Activated T-cell treated with anti-CD3 and anti-CD28 coated beads for 48 hours (primary cell): ENCODE results near the gene UBXN6.

ENCODE experiments used
- DNase-seq: peaks from one replicate; pipeline ENCODE4 v3.0.0-alpha.2; 2020; ENCODE audit warnings: low read depth

Gene UBXN6

DNA sequence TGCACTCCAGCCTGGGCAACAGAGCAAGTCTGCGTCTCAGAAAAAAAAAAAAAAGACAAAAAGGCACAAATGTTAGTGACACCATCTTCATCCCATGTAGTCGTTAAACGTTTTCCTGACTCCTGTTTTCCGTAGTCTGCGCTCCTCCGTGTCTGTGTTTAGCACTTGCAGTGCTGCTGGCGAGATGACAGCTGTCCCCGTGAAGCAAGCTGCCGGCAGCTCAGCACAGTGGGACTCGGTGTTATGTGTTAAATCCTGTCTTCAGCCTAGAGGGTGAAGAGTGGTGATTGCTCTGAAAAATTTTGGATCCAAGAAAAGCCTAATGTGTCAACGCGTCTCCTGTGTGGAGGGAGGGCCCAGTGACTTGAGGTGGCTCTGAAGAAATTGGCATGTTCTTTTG lies 18.4 kb downstream of the UBXN6 start:
- DNase-seq, result no peak

DNA sequence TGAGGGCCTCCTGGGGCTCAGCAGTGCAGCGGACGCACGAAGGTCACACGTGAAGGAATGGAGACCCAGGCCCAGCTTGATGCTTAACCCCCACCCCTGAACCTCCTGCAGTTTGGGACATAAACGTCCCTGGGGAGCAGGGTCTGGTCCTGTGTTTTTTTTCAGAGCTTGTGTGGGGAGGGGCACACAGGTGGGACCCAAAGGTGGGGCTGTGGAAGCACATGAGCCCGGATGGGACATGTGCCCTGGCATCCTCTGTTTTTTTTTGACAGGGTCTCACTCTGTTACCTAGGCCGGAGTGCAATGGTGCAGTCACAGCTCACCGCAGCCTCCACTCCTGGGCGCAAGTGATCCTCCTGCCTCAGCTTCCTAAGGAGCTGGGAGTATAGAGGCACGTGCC lies 20.5 kb downstream of the UBXN6 start:
- DNase-seq, result no peak

DNA sequence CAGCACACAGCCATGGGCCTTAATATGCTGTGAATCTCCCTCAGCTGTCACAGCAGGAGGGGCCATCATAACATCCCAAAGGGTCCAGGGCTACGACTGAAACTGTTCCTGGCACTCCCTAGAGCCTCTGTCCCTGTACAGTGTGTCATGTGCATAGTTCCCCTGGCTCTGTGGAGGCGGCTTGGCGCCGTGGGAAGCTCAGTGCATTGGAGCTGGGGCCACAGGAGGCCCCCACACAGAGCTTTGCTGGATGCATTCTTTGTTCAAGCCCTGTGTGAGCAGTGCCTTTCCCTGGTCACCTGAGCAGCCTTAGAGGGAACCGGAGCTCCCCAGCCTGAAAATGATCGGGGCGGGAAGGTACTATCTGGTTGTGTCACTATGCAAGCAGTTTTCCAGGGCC lies 21.4 kb downstream of the UBXN6 start:
- DNase-seq, result no peak

DNA sequence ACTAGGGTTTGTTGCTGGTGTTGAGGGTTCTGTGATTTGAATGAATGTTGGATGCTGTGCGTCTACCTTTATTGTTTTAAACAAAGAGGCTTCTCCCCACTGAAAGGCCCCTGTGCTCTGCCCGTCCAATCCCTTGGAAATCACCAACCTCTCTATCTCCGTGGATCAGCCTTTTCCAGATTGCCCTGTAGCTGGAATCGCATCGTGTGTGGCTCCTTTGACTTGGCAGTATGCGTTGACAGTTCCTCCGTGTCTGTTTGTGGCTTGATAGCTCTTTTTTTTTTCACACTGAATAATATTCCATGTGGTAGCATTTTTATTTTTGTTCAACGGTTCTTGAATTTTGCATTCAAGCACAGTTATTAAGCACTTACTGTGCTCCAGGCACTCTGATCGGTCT lies 23.2 kb downstream of the UBXN6 start:
- no peak for DNase-seq

DNA sequence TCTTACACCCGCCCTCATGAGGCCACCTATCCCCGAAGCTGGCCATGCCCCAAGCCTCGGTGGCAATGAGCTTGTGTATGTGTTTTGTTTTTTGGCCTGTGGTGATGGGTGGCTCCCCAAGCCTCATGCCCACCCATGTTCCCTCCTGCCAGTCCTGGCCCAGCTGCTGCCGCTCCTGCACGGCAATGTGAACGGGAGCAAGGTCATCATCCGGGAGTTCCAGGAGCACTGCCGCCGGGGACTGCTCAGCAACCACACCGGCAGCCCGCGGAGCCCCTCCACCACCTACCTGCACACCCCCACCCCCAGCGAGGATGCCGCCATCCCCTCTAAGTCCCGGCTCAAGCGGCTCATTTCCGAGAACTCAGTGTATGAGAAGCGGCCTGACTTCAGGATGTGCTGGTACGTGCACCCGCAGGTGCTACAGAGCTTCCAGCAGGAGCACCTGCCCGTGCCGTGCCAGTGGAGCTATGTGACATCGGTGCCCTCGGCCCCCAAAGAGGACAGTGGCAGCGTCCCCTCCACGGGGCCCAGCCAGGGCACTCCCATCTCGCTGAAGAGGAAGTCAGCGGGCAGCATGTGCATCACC lies 24.6 kb downstream of the UBXN6 start:
- DNase-seq, result no peak

DNA sequence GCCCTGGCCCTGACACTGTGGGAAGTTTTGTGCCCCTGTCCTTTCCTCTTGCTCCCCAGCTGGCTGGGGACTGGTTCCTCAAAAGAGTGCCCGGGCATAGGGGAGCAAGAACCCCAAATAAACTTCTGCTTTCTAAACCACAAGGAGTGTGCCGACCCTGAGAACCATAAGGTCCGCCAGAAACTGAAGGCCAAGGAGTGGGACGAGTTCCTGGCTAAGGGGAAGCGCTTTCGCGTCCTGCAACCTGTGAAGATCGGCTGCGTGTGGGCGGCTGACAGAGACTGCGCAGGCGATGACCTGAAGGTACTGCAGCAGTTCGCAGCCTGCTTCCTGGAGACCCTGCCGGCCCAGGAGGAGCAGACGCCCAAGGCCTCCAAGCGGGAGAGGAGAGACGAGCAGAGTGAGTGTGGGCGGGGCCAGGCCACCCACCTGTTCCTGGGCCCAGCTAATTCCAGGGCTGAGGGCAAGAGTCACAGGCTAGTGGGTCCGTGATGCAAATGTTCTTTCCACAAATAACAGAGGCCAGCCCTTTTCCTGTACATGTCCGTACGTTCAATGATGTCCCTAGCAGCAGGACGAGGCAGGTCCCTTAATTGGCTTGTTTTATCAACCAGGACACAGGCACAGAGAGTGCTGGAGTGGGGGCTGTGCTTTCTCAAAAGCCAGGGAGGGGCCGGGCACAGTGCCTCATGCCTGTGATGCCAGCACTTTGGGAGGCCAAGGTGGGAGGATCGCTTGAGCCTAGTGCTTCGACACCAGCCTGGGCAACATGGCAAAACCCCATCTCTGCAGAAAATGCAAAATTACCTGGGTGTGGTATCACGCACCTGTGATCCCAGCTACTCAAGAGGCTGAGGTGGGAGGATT lies 25.6 kb downstream of the UBXN6 start:
- no peak for DNase-seq

DNA sequence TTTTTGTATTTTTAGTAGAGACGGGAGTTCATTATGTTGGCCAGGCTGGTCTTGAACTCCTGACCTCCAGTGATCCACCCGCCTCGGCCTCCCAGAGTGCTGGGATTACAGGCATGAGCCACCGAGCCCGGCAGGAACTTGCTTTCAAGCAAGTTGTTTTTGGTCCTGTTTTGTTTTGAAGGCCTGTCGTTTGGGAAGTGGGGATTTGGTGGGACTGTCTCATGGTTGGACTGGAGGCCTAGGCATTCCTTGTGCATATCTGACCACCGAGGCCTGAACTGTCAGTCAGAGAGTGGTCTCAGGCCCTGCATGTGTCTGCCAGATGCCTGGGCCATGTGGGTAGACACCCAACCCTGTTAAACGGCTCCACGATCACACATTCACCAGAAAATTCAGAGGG lies 26.3 kb downstream of the UBXN6 start:
- no peak for DNase-seq

DNA sequence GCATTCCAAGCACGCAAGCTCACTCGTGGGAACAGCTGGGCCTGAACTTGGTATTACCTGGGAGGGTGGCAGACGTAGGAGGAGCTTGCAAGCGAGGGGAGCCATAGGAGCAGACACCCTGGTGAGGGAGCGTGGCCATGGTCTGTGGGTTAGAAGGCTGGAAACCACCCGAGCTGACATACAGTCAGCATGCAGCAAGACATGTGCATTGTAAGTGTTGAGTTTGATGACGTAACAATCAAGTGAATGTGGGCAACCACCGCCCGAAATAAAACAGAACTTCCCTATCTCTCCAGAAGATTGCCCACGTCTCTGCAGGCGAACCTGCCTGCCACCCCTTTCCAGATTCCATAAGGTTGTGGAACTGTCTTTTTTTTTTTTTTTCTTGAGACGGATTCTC lies 26.8 kb downstream of the UBXN6 start:
- no peak for DNase-seq

DNA sequence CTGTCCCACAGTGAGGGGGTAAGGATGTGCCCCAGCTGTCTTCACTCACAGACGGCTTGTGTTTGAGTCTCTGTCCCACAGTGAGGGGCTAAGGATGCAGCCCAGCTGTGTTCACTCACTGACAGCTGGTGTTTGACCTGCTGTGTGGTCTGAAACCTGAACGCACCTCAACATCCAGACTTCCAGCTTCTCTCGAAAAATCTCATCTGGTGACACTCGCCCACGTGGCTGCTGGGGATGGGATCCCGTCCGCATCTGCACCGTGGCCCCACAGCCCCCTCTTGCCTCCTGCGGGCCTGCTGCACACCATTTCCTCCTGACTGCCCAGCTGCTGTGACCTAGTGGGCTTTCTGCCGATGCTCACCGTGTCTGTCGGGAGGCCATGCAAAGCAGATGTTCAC lies 27.8 kb downstream of the UBXN6 start:
- no peak for DNase-seq

DNA sequence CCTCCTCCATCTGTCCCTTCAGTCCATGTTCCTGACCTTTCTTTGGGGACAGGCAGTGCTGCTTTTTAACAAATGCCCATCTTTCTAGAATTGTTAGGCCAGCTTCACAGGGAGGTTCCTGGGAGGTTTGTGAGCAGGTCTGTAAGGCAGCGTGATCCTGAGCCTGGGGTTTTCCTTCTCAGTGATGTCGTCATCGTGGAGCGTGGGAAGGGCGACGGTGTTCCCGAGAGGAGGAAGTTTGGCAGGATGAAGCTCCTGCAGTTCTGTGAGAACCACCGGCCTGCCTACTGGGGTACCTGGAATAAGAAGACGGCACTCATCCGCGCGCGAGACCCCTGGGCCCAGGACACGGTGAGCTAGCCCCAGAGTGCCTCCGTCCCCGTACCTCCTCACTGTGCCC lies 28.3 kb downstream of the UBXN6 start:
- DNase-seq, result no peak

DNA sequence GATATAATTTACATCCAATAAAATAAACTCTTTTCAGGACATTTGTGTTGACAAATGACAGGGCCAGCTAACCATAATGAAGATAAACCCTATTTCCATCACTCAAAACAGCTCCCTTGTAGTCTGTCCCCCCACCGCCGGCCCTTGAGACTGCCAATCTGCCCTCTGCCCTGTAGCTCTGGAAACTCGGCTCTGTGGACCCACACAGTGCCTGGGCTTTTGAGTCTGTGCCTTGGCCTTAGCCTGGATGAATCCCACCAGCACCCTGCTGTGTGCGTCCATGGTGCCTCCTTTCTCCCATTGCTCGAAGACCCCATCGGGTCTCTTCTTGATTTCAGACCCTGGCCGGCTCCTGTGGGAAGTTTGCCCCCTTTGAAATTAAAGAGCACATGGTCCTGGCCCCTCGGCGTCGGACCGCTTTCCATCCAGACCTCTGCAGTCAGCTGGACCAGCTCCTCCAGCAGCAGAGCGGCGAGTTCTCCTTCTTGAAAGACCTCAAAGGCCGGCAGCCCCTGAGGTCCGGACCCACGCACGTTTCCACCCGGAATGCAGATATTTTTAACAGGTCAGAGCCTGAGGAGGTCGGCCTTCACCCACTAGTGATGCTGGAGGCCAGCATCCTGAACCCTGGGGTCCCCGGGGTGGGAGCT lies 29.1 kb downstream of the UBXN6 start:
- no peak for DNase-seq

DNA sequence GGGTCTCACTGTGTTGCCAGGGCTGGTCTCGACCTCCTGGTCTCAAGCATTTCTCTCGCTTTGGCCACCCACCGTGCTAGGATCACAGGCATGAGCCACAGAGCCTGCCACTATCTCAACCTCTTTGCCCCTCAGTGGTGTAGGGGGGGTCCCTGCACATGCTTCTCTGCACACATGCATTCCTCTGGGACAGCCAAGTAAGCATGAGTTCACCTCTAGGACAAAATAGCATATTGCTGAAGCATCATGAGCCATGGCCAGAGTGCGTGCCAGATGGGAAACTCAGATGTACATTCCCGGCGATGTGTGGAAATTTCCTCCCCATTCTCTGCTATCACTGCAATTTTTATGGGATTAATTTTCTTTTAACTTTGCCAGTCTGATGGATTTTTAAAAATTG lies 32.1 kb downstream of the UBXN6 start:
- no peak for DNase-seq

DNA sequence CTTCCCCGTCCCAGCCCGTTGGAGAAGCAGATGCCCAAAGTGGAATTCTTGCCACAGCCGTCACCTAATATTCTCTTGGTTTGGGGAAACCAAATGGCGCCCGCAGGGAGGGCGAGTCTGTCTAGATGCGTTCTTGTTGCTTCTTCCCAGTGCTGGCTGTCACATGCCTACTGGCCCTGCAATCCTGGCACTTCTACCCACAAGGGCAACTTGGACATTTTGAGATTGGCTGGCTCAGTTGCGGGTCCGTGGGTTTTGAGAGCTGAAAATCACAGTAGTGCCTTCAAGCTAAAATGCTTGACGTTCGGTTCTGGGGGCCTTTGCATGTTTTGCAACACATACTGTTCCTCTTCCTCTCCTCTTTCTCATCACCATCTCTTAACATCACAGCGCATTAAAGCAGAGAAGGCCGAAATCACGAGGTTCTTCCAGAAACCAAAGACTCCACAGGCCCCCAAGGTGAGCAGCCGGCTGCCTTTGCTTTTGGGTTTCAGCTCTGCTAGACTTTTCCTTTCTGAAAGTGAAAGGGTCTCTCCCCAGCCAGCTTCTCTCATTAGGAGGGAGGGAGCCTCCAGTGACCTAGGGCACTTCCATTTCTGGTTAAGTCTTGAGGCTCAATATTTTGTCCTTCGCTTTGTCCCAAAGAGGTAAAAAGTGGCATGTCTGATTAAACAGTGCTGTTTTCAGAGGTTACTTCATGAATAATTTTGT lies 34.0 kb downstream of the UBXN6 start:
- no peak for DNase-seq

DNA sequence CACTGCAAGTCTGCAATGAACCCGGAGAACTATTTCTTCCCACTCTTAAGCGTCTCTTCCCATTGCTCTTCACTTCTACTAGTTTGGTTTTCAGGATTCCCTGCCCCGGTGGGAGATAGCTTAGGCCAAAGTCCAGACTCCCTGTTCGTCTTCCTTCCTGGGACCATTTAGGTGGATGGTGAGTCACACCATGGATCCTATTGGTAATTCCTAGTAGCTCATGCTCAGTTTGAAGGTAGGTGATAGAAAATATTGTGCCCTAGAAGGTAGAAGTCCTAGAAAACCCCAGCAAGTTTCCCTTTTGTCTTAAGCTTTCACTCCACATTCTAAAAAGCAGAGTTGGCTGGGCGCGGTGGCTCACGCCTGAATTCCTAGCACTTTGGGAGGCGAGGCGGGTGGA lies 41.3 kb downstream of the UBXN6 start:
- no peak for DNase-seq

DNA sequence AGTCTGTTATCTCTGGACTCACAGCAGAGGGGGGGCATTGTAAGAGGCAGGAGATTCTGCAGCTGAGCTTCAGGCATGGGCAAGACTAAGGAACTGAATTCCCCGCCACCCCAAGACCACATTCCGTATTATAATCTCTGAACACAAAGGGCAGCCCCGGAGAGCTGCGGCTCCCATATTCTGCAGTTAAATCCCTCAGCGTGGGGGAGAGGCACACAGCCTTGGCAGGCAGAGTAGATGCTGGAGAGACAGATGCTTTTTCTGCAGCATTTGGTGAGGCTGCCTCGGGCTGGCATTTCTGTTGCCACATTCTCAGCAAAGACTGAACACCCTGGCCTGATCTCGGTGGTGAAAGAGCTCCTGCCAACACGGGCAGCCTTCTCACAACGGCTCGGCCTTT lies 42.2 kb downstream of the UBXN6 start:
- DNase-seq, result no peak

DNA sequence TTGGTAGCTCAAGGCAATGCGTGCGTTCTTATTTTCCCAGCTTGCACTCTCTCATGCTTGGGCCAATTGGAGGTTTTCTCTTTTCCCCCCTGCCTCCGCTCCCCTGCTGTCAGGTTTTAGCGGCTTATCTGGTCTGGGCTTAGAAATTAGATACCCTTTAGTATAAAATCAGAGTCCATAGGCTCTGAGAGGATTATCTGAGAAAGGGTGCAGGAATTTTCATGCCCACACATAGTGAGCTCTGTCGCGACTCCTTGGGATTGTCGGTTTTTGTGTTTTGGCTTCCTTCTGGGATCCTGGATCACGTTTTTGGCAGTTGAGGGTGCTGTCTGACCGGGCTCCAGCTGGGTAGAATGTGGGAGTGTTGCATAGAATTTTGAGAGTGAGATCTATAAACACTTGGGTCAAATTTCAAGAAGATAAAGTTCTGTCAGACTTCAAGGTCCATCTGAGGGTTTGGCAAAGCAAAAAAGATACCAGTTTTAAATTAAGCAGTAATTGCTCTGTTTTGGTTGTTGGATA lies 42.7 kb downstream of the UBXN6 start:
- no peak for DNase-seq

DNA sequence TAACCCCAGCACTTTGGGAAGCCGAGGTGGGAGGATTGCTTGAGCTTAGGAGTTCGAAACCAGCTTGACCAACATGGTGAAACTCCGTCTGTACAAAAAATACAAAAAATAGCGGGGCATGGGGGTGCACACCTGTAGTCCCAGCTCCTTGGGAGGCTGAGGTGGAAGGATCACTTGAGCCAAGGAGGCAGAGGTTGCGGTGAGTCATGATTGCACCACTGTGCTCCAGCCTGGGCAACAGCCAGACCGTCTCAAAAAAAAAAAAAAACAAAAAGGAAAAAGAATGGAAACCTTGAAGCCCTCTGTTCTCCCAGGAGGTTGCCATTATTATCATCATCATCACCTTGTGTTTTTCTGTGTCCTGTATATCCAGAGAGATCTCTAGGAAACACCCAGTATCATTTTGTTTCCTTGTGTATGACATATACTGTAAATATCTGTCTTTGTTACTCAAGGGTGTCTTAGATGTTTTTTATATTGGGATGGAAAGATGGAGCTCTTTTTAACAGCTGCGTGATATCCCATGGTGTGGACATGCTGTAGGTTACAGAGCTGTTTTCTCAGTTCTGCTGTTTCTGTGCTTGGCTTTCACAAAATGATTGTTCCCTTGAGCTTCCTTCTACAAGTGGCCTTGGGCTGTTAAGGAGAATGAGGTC lies 43.3 kb downstream of the UBXN6 start:
- DNase-seq, result no peak

DNA sequence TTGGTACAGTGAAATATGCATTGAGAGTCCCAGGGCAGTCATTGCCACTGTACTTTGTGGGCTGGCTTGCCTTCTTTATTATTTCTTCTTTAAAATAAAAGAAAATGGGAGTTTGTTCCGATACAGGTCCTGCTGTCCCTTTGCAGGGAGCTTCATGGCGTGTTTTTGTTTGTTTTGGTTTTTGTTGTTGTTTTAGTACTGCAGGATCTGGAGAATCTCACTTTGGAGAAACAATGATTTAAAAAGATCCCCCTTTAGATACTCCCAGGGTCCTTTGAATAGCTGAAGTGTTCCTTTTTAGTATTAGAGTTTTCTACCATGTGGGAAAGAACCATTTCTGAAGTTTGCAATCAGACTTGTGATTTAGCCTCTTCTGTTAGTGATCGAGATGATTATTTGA lies 44.0 kb downstream of the UBXN6 start:
- DNase-seq, result no peak

DNA sequence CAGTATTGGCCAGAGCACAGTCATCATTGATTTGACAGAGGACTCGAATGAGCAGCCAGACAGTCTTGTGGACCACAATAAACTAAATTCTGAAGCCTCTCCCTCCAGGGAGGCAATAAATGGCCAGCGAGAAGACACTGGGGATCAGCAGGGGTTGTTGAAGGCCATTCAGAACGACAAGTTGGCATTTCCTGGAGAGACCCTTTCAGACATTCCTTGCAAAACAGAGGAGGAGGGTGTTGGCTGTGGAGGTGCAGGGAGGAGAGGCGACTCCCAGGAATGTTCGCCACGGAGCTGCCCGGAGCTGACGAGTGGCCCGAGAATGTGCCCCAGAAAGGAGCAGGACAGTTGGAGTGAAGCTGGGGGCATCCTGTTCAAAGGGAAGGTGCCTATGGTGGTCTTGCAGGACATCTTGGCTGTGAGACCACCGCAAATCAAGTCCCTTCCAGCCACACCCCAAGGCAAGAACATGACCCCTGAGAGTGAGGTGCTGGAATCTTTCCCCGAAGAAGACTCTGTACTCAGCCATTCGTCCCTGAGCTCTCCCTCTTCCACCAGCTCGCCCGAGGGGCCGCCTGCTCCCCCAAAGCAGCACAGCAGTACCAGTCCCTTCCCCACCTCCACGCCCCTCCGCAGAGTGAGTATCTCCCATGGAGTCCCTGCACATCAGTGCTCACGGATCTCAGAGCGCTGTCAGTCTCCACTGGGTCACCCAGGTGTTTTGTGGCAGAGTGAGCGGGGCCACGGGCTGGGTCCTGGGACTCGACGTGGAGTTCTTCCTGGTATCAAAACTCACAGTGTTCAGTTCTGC lies 48.3 kb downstream of the UBXN6 start:
- no peak for DNase-seq

DNA sequence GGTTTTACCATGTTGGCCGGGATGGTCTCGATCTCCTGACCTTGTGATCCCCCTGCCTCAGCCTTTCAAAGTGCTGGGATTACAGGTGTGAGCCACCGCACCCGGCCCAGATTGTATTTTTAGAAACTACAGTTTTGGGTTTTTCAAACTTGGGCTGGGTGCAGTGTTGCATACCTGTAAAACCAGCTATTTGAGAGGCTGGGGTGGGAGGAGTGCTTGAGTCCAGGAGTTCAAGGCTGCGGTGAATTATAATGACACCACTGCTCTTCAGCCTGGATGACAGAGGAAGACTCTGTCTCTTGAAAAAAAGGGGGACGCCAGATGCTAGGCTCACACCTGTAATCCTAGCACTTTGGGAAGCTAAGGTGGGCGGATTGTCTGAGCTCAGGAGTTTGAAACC lies 51.0 kb downstream of the UBXN6 start:
- DNase-seq, result no peak

DNA sequence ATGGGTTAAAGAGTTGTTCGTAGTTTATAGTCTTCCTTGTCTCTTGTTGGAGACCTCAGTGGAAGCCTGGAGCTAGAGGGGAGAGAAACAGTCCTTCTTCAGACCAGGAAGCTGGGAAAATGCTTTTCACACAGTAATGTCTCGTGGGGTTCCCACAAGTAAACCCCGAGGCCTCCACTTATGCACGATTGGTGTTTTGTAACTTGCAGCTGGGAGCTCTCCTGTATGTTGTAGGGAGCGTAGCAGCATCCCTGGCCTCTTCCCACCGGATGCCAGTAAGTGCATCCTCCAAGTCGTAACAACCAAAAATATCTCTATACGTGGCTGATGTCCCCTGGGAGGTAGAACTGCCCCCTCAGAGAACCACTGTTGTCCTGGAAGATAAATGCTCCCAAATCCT lies 51.6 kb downstream of the UBXN6 start:
- DNase-seq, result no peak
